ENCODE data around the gene PARP8. TPM values are rescaled to one million over a fixed set of nuclear protein-coding genes. Genes with fewer than 3 reads are reported as not detected.

Gene PARP8
- total RNA-seq, 4 donors from 2014 or later = 6.5 to 25.2 (median 12.3) TPM

DNA sequence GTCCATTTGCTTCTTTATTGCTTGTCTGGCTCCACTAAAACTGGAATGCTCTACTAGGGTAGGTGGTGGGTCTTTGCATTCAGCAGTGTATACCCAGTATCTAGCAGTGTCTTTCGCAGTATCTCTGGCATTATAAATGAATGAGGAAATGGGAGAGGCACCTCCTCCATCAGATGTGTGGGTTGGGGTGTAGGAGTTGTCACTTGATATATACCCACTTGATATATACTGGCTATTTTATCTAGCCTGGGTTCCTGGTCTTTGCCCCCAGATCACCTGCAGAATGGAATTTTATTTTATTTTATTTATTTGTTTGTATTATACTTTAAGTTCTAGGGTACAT, 208.5 kb downstream of the PARP8 start:
- H3K9me3 ChIP-seq = no peaks in the 10 kb centered on the region
- no peak overlapping the region for H3K4me3 ChIP-seq
- no peaks in the 10 kb centered on the region for H3K36me3 ChIP-seq
- intact Hi-C loops (cut with DNase I) = no loop called here
- no peak for DNase-seq
- H3K4me1 ChIP-seq = no peaks in the 10 kb centered on the region
- TF ChIP-seq, protein P1, sequence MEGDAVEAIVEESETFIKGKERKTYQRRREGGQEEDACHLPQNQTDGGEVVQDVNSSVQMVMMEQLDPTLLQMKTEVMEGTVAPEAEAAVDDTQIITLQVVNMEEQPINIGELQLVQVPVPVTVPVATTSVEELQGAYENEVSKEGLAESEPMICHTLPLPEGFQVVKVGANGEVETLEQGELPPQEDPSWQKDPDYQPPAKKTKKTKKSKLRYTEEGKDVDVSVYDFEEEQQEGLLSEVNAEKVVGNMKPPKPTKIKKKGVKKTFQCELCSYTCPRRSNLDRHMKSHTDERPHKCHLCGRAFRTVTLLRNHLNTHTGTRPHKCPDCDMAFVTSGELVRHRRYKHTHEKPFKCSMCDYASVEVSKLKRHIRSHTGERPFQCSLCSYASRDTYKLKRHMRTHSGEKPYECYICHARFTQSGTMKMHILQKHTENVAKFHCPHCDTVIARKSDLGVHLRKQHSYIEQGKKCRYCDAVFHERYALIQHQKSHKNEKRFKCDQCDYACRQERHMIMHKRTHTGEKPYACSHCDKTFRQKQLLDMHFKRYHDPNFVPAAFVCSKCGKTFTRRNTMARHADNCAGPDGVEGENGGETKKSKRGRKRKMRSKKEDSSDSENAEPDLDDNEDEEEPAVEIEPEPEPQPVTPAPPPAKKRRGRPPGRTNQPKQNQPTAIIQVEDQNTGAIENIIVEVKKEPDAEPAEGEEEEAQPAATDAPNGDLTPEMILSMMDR (IDR thresholded peaks at IDR 0.05) = no peak
- TF ChIP-seq POLR2A (IDR thresholded peaks at IDR 0.05) = no peak
- H3K27ac ChIP-seq = no peak overlapping the region
- whole genome bisulfite sequencing, 2 donors = 100% methylated on average over 1 of the region's 1 CpG
- H3K27me3 ChIP-seq = peaks cover 0 to 9% (median 0%) of the 10 kb centered on the region in 4 donors

DNA sequence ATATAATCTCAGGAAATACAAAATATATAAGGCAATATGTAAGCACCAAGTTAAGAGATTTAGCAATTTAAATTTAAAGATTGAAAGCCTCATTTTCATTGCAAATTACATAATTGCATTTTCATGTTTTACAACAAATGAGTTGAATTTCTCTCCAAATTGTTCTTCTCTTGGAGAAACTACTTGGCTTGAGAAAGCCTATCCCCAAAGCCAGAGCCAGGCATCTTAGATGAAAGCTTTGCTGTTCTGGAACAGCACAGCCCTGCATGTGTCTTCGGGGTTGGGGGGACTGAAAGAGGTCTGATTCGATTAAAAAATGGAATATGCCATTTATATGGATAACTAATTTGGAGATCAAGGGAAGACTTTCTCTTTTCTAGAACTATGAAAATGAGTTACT, 212.0 kb downstream of the PARP8 start:
- WGBS, 2 donors = 81 to 84% methylated on average over 2 of the region's 2 CpGs
- Histone ChIP-seq H3K27ac (no peak overlapping the region), H3K4me1 (no peaks in the 10 kb centered on the region), H3K4me3 (no peak overlapping the region), H3K9me3 (no peaks in the 10 kb centered on the region), H3K27me3 (no peaks in the 10 kb centered on the region), H3K36me3 (no peaks in the 10 kb centered on the region)
- DNase-seq = no peak
- intact Hi-C loops (cut with DNase I) = no loop called here
- no peak for TF ChIP-seq POLR2A (IDR thresholded peaks at IDR 0.05)
- TF ChIP-seq, protein P1 (IDR thresholded peaks at IDR 0.05) = no peak

DNA sequence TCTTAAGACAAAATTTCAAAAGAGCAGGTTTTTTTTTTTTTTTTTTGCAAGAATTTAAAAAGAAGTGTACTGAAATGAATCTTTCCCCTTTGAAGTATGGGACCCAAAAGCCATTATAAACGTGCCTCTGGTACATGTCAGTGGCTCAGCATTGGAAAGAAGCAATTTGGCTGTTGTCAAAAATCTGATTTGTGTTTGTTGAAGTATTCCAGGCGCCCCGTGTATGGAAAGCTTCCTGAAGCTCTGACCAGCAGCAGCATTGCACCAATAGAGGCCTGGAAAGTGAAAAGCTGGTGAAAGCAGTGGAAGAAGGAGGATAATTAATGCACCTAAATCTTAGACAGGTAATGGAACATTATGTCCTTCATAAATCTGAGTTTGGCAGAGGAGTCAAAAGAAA, 215.0 kb downstream of the PARP8 start:
- 41 to 44% methylated on average over 3 of the region's 3 CpGs for WGBS, 2 donors
- no peaks in the 10 kb centered on the region for H3K4me1 ChIP-seq
- no peaks in the 10 kb centered on the region for H3K27me3 ChIP-seq
- DNase-seq = no peak
- no peaks in the 10 kb centered on the region for H3K9me3 ChIP-seq
- intact Hi-C loops (cut with DNase I) = no loop called here
- H3K27ac ChIP-seq = no peak overlapping the region
- TF ChIP-seq, protein P1 (IDR thresholded peaks at IDR 0.05) = no peak
- TF ChIP-seq POLR2A (IDR thresholded peaks at IDR 0.05) = no peak
- H3K36me3 ChIP-seq = no peaks in the 10 kb centered on the region
- H3K4me3 ChIP-seq = no peak overlapping the region

DNA sequence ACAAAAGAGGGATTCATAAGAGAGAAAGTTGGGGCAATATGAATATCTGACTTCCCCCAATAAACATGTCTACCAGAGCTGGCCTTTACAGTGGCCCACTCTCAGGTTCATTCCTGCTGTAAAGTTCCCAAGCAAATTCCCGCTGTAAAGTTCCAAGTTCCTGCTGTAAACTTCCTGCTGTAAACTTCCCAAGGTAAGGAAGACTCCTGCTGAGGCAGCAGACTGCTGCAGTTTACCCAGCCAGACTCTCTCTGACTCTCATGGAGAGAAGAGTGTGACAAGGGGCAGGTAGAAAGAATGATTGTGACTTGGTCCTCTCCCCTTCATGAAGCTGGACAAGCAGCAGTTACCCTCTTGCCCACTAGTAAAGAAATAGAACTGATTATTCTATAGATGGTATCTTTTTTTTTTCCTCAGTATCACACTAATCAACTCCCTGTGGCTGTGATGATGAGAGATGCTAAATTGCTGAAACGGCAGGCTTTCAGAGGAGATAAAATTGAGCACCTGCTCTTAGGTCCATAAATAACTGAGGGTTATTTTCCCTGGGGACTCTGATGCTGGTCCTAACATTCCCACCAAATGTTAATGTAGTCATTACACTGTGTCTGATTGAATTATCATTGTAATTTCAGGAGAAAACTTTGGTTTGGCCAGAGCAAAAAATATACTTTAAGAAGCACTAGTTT, 220.4 kb downstream of the PARP8 start:
- Histone ChIP-seq H3K4me3 (no peak overlapping the region), H3K9me3 (no peaks in the 10 kb centered on the region), H3K36me3 (no peaks in the 10 kb centered on the region), H3K27me3 (no peaks in the 10 kb centered on the region), H3K27ac (no peak overlapping the region), H3K4me1 (no peaks in the 10 kb centered on the region)
- intact Hi-C loops (cut with DNase I) = no loop called here
- no peak for TF ChIP-seq POLR2A (IDR thresholded peaks at IDR 0.05)
- TF ChIP-seq, protein P1 (IDR thresholded peaks at IDR 0.05) = no peak
- whole genome bisulfite sequencing, 2 donors = 22 to 31% methylated on average over 2 of the region's 2 CpGs
- DNase-seq = no peak

DNA sequence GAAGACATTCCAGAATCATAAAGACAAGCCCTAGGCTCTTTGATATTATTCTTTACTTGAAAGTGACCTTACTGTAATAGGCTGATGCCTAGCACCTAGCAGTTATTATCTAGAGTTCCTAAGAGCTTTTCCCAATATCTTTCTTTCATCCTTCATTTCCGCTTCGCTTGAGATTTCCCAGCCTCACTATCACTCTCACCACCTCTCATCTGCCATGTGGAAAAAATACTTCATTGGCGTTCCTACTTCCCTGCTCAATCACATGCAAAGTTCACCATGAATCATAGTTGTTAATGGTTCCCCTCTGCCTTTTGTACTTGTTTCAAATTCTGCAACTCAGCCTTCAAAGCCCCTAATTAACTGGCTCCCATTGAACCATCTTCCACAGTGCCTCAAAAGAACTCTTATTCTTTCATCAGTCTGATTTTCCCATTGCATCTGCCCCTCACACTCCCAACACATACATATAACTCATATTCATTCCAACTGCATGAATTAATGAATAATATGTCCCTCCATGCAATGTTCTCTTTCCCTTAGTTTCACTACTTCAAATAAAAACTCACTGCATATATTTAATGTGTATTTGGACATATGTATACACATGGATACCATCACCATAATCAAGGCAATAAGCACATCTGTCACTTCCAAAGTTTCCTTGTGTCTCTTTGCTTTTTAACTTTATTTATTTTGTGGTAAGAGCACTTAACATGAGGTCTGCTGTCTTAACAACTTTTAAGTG, 221.6 kb downstream of the PARP8 start:
- 82 to 91% methylated on average over 3 of the region's 3 CpGs for WGBS, 2 donors
- H3K36me3 ChIP-seq = no peaks in the 10 kb centered on the region
- H3K4me1 ChIP-seq = no peaks in the 10 kb centered on the region
- H3K27ac ChIP-seq = no peak overlapping the region
- no peak overlapping the region for H3K4me3 ChIP-seq
- no peaks in the 10 kb centered on the region for H3K27me3 ChIP-seq
- intact Hi-C loops (cut with DNase I) = no loop called here
- TF ChIP-seq, protein P1 (IDR thresholded peaks at IDR 0.05) = no peak
- no peak for TF ChIP-seq POLR2A (IDR thresholded peaks at IDR 0.05)
- DNase-seq = no peak
- H3K9me3 ChIP-seq = no peaks in the 10 kb centered on the region
